HepG2 (cell line): ENCODE results near the gene SEMA6B. TPM values are rescaled to one million over a fixed set of nuclear protein-coding genes. Genes with fewer than 3 reads are reported as not detected.

ENCODE experiments used
- AKAP8 ChIP-seq: sonication (generic); formaldehyde crosslinking; IDR thresholded peaks from 2 replicates; pipeline ENCODE4 v1.5.1; 2020; ENCODE audit warnings: mild to moderate bottlenecking, missing genetic modification reagents
- DNMT1 ChIP-seq: sonication (generic); formaldehyde crosslinking; IDR thresholded peaks from 2 replicates; pipeline ENCODE4 v1.5.1; 2020; ENCODE audit warnings: mild to moderate bottlenecking, missing genetic modification reagents
- FOXA1 ChIP-seq, 2 experiments: fragments of 450-650 bp in 1 of 2; sonication (generic) in 1 of 2; formaldehyde crosslinking in 1 of 2; IDR thresholded peaks; 2 replicates each; pipeline versions ENCODE4 v1.4.0 to v1.6.1; 2016 to 2020; ENCODE audit warnings: missing genetic modification reagents in 1 of 2
- HMGXB4 ChIP-seq, 2 experiments: sonication (generic) in 1 of 2; formaldehyde crosslinking in 1 of 2; IDR thresholded peaks; 2 replicates each; pipeline versions ENCODE4 v1.4.0 to v1.6.1; 2018 to 2020; ENCODE audit warnings: missing genetic modification reagents in 2 of 2, borderline replicate concordance in 1 of 2, low read depth in 1 of 2, mild to moderate bottlenecking in 1 of 2, missing biosample characterization in 1 of 2
- IRF9 ChIP-seq: sonication (generic); formaldehyde crosslinking; IDR thresholded peaks from 2 replicates; pipeline ENCODE4 v1.8.0; 2022; ENCODE audit warnings: missing genetic modification reagents, mild to moderate bottlenecking, borderline replicate concordance
- NR2F6 ChIP-seq, 2 experiments: IDR thresholded peaks; 2 replicates each; pipeline ENCODE4 v1.6.1; 2016; ENCODE audit warnings: antibody characterized with exemption in 1 of 2, mild to moderate bottlenecking in 1 of 2
- POLR2G ChIP-seq: fragments of 200-400 bp; formaldehyde crosslinking; IDR thresholded peaks from 2 replicates; pipeline ENCODE4 v1.6.1; 2018; ENCODE audit warnings: mild to moderate bottlenecking, low read depth, low read length, moderate library complexity
- SRY ChIP-seq: sonication (generic); formaldehyde crosslinking; IDR thresholded peaks from 2 replicates; pipeline ENCODE4 v1.8.0; 2022; ENCODE audit warnings: mild to moderate bottlenecking, missing genetic modification reagents
- TAF15 ChIP-seq: fragments of 200-400 bp; formaldehyde crosslinking; IDR thresholded peaks from one replicate; pipeline ENCODE4 v1.6.1; 2018; ENCODE audit warnings: mild to moderate bottlenecking, low read depth, low read length; ENCODE audit not compliant: poor library complexity, severe bottlenecking
- TEAD3 ChIP-seq: optimal IDR thresholded peaks from 2 replicates; pipeline ENCODE3; 2016; ENCODE audit warnings: borderline replicate concordance
- ZBTB2 ChIP-seq: sonication (generic); formaldehyde crosslinking; IDR thresholded peaks from 2 replicates; pipeline ENCODE4 v1.8.0; 2022; ENCODE audit warnings: low read depth, missing genetic modification reagents
- ZNF205 ChIP-seq: IDR thresholded peaks from 2 replicates; pipeline ENCODE4 v1.6.1; 2018; ENCODE audit warnings: missing biosample characterization, missing genetic modification reagents
- ZNF280B ChIP-seq: sonication (generic); formaldehyde crosslinking; IDR thresholded peaks from 2 replicates; pipeline ENCODE4 v1.5.0; 2020; ENCODE audit warnings: missing genetic modification reagents, mild to moderate bottlenecking, borderline replicate concordance
- ZNF292 ChIP-seq: sonication (generic); formaldehyde crosslinking; IDR thresholded peaks from 2 replicates; pipeline ENCODE4 v1.8.1; 2022; ENCODE audit warnings: mild to moderate bottlenecking, low read depth, missing genetic modification reagents, borderline replicate concordance
- ZNF543 ChIP-seq: sonication (generic); formaldehyde crosslinking; IDR thresholded peaks from 2 replicates; pipeline ENCODE4 v1.4.0; 2020; ENCODE audit warnings: mild to moderate bottlenecking, missing genetic modification reagents
- ZNF556 ChIP-seq: sonication (generic); formaldehyde crosslinking; IDR thresholded peaks from 2 replicates; pipeline ENCODE4 v1.4.0; 2020; ENCODE audit warnings: mild to moderate bottlenecking, missing genetic modification reagents, borderline replicate concordance
- ZNF616 ChIP-seq: sonication (generic); formaldehyde crosslinking; IDR thresholded peaks from 2 replicates; pipeline ENCODE4 v1.5.0; 2020; ENCODE audit warnings: low read depth, mild to moderate bottlenecking, missing genetic modification reagents
- ZNF710 ChIP-seq: sonication (generic); formaldehyde crosslinking; IDR thresholded peaks from 2 replicates; pipeline ENCODE4 v1.5.0; 2020; ENCODE audit warnings: mild to moderate bottlenecking, missing genetic modification reagents, borderline replicate concordance
- polyA plus RNA-seq, 8 experiments: library from polyadenylated mRNA; depleted of rRNA in 3 of 8; stranded (reverse) in 7 of 8; unstranded in 1 of 8; fragments of >200 nt; fragmentation: Illumina TruSeq in 4 of 8; extraction: Trizol in 4 of 8; gene quantifications; 2 replicates each; pipeline versions ENCODE4 v1.2.1 to v1.2.3, GENCODE V29; 2011 to 2016; ENCODE audit warnings: low read depth in 4 of 8, missing spikeins in 1 of 8, mixed read lengths in 1 of 8; ENCODE audit not compliant: insufficient read depth in 1 of 8
- total RNA-seq, 5 experiments: library from RNA; depleted of rRNA; stranded (reverse); fragments of >200 nt; fragmentation: Illumina TruSeq; extraction: Trizol; gene quantifications; 2 replicates each; pipeline ENCODE4 v1.2.3, GENCODE V29; 2016; ENCODE audit warnings: low read depth in 1 of 5

Gene SEMA6B
- total and polyA plus RNA-seq, 2 of the 13 experiments (the other 11 are each of a cell fraction or from before 2014, with no cell fraction given) = 45.5 to 67.1 TPM

- TF ChIP-seq ZNF710 (CRISPR knock-in tag) (no peak), TEAD3 (CRISPR knock-in tag) (peak; percentile 15), ZNF205 (0 out of 2 replicates have a peak, but pooled peaks have one; percentile 28), POLR2G (no peak), ZNF280B (CRISPR knock-in tag) (peak; percentile 69; the same call in 1 of the 2 replicates), NR2F6 (IDR thresholded peaks at IDR 0.05) (no peak), NR2F6 (CRISPR knock-in tag; IDR thresholded peaks at IDR 0.05) (peak; percentile 25; the same call in 1 of the 2 replicates), ZNF292 (CRISPR knock-in tag) (0 out of 2 replicates have a peak, but pooled peaks have one; percentile 40), ZNF556 (CRISPR knock-in tag) (peak; percentile 53; the same call in 1 of the 2 replicates), ZNF543 (no peak; the same call in 1 of the 2 replicates), FOXA1 (IDR thresholded peaks at IDR 0.05) (no peak), FOXA1 (CRISPR knock-in tag; IDR thresholded peaks at IDR 0.05) (0 out of 2 replicates have a peak, but pooled peaks have one; percentile 10), DNMT1 (no peak), HMGXB4 (CRISPR knock-in tag; IDR thresholded peaks at IDR 0.05; ENCODE audit: borderline replicate concordance in 1 of 2, low read depth in 1 of 2) (peak in 1 of 2 experiments; percentile 75; a peak in 2 of 4 replicates), IRF9 (CRISPR knock-in tag) (peak; percentile 74; the same call in 1 of the 2 replicates), SRY (CRISPR knock-in tag) (no peak), ZNF616 (CRISPR knock-in tag) (no peak), AKAP8 (CRISPR knock-in tag) (0 out of 2 replicates have a peak, but pooled peaks have one; percentile 82), TAF15 (no peak), ZBTB2 (CRISPR knock-in tag) (no peak)
These were observed 16.8 kb upstream of the SEMA6B start (continued) for GRCh38 chr19:4576016-4576933.
